ENCODE results near the gene MED13L. TPM values are rescaled to one million over a fixed set of nuclear protein-coding genes. Genes with fewer than 3 reads are reported as not detected.

Gene MED13L
- total and polyA plus RNA-seq, 2 experiments from 2014 or later, result 11.7 to 88.7 TPM

- no peak overlapping the region for H2AFZ ChIP-seq
- H3K27ac ChIP-seq, result no peak overlapping the region
- peaks cover 39% of the 10 kb centered on the region for H3F3A ChIP-seq (ENCODE audit: insufficient read depth)
- no peak overlapping the region for H3K4me2 ChIP-seq (ENCODE audit: unreplicated experiment)
- 16 to 23% methylated on average over 1 of the region's 1 CpG for WGBS, 2 experiments (ENCODE audit: low coverage in 1 of 2, low lambda C conversion rate in 2 of 2, missing lambda C conversion rate in 2 of 2)
- no peaks in the 10 kb centered on the region for H3K27me3 ChIP-seq (replicated peaks; ENCODE audit: insufficient read depth)
- DNase-seq, result no peak
- H3K36me3 ChIP-seq (ENCODE audit: low read depth), result no peaks in the 10 kb centered on the region
- TF ChIP-seq EZH2phosphoT487 (IDR thresholded peaks at IDR 0.05; ENCODE audit: insufficient read depth, low read depth) (no peak), EZH2 (IDR thresholded peaks at IDR 0.05; ENCODE audit: insufficient read depth, poor library complexity, severe bottlenecking) (no peak)
- peaks cover 62% of the 10 kb centered on the region for H3K4me1 ChIP-seq (ENCODE audit: insufficient read depth)
- no peaks in the 10 kb centered on the region for H3K9me2 ChIP-seq (ENCODE audit: insufficient read depth)
- H4K20me1 ChIP-seq (ENCODE audit: insufficient read depth), result peaks cover 63% of the 10 kb centered on the region
- in situ Hi-C loops (cut with MboI), result no loop called here
- peaks cover 100% of the 10 kb centered on the region for H3K79me2 ChIP-seq (ENCODE audit: insufficient read depth)
- no peak overlapping the region for H3K4me3 ChIP-seq
- H3K9ac ChIP-seq, result no peak overlapping the region
- H3K9me3 ChIP-seq (ENCODE audit: low read depth), result no peaks in the 10 kb centered on the region
These were observed 148.7 kb downstream of the MED13L start for GRCh38 chr12:116128779-116129178.

- DNase-seq, result no peak
- Histone ChIP-seq H3K4me3 (no peak overlapping the region), H3K79me2 (ENCODE audit: insufficient read depth) (peaks cover 100% of the 10 kb centered on the region), H3F3A (ENCODE audit: insufficient read depth) (peaks cover 42% of the 10 kb centered on the region), H2AFZ (no peak overlapping the region), H3K9me2 (ENCODE audit: insufficient read depth) (no peaks in the 10 kb centered on the region), H3K4me2 (ENCODE audit: unreplicated experiment) (no peak overlapping the region), H3K9ac (no peak overlapping the region), H3K27ac (no peak overlapping the region), H3K4me1 (ENCODE audit: insufficient read depth) (peaks cover 63% of the 10 kb centered on the region), H4K20me1 (ENCODE audit: insufficient read depth) (peaks cover 58% of the 10 kb centered on the region), H3K9me3 (ENCODE audit: low read depth) (no peaks in the 10 kb centered on the region), H3K27me3 (replicated peaks; ENCODE audit: insufficient read depth) (no peaks in the 10 kb centered on the region), H3K36me3 (ENCODE audit: low read depth) (no peaks in the 10 kb centered on the region)
- 96 to 99% methylated on average over 2 of the region's 2 CpGs for WGBS, 2 experiments (ENCODE audit: low coverage in 1 of 2, low lambda C conversion rate in 2 of 2, missing lambda C conversion rate in 2 of 2)
- TF ChIP-seq EZH2 (IDR thresholded peaks at IDR 0.05; ENCODE audit: insufficient read depth, poor library complexity, severe bottlenecking) (no peak), EZH2phosphoT487 (IDR thresholded peaks at IDR 0.05; ENCODE audit: insufficient read depth, low read depth) (no peak)
- in situ Hi-C loops (cut with MboI), result no loop called here
These were observed 149.6 kb downstream of the MED13L start for GRCh38 chr12:116127859-116128258.

GRCh38 chr12:116126610-116127009, 150.9 kb downstream of the MED13L start:
- H3K4me1 ChIP-seq (ENCODE audit: insufficient read depth), result peaks cover 71% of the 10 kb centered on the region
- H3F3A ChIP-seq (ENCODE audit: insufficient read depth), result peaks cover 52% of the 10 kb centered on the region
- no peaks in the 10 kb centered on the region for H3K36me3 ChIP-seq (ENCODE audit: low read depth)
- peak; percentile 59 for DNase-seq
- H3K4me2 ChIP-seq (ENCODE audit: unreplicated experiment), result peak overlapping the region; percentile 59
- H3K9ac ChIP-seq, result no peak overlapping the region
- H2AFZ ChIP-seq, result no peak overlapping the region
- no peaks in the 10 kb centered on the region for H3K9me2 ChIP-seq (ENCODE audit: insufficient read depth)
- peak overlapping the region; percentile 11; the same call in 1 of the 2 replicates for H3K4me3 ChIP-seq
- TF ChIP-seq EZH2phosphoT487 (IDR thresholded peaks at IDR 0.05; ENCODE audit: insufficient read depth, low read depth) (no peak), EZH2 (IDR thresholded peaks at IDR 0.05; ENCODE audit: insufficient read depth, poor library complexity, severe bottlenecking) (no peak)
- in situ Hi-C loops (cut with MboI), result no loop called here
- H3K27ac ChIP-seq, result peak overlapping the region; percentile 46
- no peaks in the 10 kb centered on the region for H3K9me3 ChIP-seq (ENCODE audit: low read depth)
- no peaks in the 10 kb centered on the region for H3K27me3 ChIP-seq (replicated peaks; ENCODE audit: insufficient read depth)
- peaks cover 56% of the 10 kb centered on the region for H4K20me1 ChIP-seq (ENCODE audit: insufficient read depth)
- peaks cover 100% of the 10 kb centered on the region for H3K79me2 ChIP-seq (ENCODE audit: insufficient read depth)

GRCh38 chr12:116125956-116126566, 151.4 kb downstream of the MED13L start:
- H3K36me3 ChIP-seq (ENCODE audit: low read depth), result no peaks in the 10 kb centered on the region
- peaks cover 100% of the 10 kb centered on the region for H3K79me2 ChIP-seq (ENCODE audit: insufficient read depth)
- no peaks in the 10 kb centered on the region for H3K9me2 ChIP-seq (ENCODE audit: insufficient read depth)
- peaks cover 50% of the 10 kb centered on the region for H4K20me1 ChIP-seq (ENCODE audit: insufficient read depth)
- no peaks in the 10 kb centered on the region for H3K27me3 ChIP-seq (replicated peaks; ENCODE audit: insufficient read depth)
- no peak for TF ChIP-seq EZH2phosphoT487 (IDR thresholded peaks at IDR 0.05; ENCODE audit: insufficient read depth, low read depth)
- TF ChIP-seq EZH2 (IDR thresholded peaks at IDR 0.05; ENCODE audit: insufficient read depth, poor library complexity, severe bottlenecking), result no peak
- DNase-seq, result peak; percentile 67
- WGBS, 2 experiments (ENCODE audit: low coverage in 1 of 2, low lambda C conversion rate in 2 of 2, missing lambda C conversion rate in 2 of 2), result 67 to 69% methylated on average over 4 of the region's 4 CpGs
- H3K9me3 ChIP-seq (ENCODE audit: low read depth), result no peaks in the 10 kb centered on the region
- H3K4me3 ChIP-seq, result peak overlapping the region; percentile 11; the same call in 1 of the 2 replicates
- peaks cover 54% of the 10 kb centered on the region for H3F3A ChIP-seq (ENCODE audit: insufficient read depth)
- in situ Hi-C loops (cut with MboI), result no loop called here
- H3K27ac ChIP-seq, result peak overlapping the region; percentile 46
- no peak overlapping the region for H2AFZ ChIP-seq
- H3K4me2 ChIP-seq (ENCODE audit: unreplicated experiment), result peak overlapping the region; percentile 59
- no peak overlapping the region for H3K9ac ChIP-seq
- H3K4me1 ChIP-seq (ENCODE audit: insufficient read depth), result peaks cover 76% of the 10 kb centered on the region
